Uterus (tissue), 2 donors: ENCODE measurements around the gene ANXA6.

Source experiments
- POLR2A ChIP-seq, 2 donors: fragments of 450-650 bp; IDR thresholded peaks; one replicate each; pipeline ENCODE4 v1.6.1; 2016; ENCODE audit warnings: antibody characterized with exemption in 2 of 2, mild to moderate bottlenecking in 1 of 2, moderate library complexity in 1 of 2
- TF ChIP-seq, protein P1 (sequence below), 4 experiments: fragments of 200-600 bp in 2 of 4; fragments of 450-650 bp in 2 of 4; sonication (generic) in 2 of 4; IDR thresholded peaks; one replicate each; pipeline ENCODE4 v1.5.1; 2016 to 2019; ENCODE audit warnings: antibody characterized with exemption in 4 of 4, mild to moderate bottlenecking in 2 of 4, moderate library complexity in 1 of 4

DNA sequence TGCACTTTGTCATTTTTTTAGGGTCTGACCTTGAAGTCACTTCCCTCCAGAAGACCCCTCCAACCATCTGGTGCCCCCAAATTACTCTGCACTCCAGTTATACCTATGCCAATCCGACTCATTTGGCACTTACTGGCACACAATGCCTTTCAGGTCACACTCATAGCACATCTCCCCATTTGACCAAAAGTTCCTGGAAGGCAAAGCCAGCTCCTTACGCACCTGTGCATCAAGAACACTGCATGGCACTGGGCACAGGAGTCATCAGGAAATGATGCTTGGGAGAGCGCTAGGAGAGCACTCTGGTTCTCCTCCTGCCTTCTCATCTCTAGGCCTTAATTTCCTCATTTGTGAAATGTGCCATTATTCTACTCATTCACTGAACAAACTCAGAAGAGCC, 79.6 kb downstream of the ANXA6 start:
- TF ChIP-seq, protein P1, sequence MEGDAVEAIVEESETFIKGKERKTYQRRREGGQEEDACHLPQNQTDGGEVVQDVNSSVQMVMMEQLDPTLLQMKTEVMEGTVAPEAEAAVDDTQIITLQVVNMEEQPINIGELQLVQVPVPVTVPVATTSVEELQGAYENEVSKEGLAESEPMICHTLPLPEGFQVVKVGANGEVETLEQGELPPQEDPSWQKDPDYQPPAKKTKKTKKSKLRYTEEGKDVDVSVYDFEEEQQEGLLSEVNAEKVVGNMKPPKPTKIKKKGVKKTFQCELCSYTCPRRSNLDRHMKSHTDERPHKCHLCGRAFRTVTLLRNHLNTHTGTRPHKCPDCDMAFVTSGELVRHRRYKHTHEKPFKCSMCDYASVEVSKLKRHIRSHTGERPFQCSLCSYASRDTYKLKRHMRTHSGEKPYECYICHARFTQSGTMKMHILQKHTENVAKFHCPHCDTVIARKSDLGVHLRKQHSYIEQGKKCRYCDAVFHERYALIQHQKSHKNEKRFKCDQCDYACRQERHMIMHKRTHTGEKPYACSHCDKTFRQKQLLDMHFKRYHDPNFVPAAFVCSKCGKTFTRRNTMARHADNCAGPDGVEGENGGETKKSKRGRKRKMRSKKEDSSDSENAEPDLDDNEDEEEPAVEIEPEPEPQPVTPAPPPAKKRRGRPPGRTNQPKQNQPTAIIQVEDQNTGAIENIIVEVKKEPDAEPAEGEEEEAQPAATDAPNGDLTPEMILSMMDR (IDR thresholded peaks at IDR 0.05) = no peak
- TF ChIP-seq POLR2A (IDR thresholded peaks at IDR 0.05) = no peak
